GM13976 (cell line): Measurements from ENCODE around the gene SLC16A1.
"Not testable (repeated sequence)": the region's sequence is repeated elsewhere in the genome, so short reads cannot be mapped to it uniquely, and the experiment has no call there.

Experiments used
- DNase-seq: peaks from one replicate; pipeline ENCODE4 v3.0.0; 2012; ENCODE audit warnings: low spot score
- in situ Hi-C: fragments of 300-500 bp; cut with MboI; formaldehyde crosslinking; loops from one replicate; pipeline ENCODE4 v1.12.0; 2022; ENCODE audit warnings: low sequenced_read_pairs, mixed read lengths, inconsistent platforms; ENCODE audit not compliant: unreplicated experiment
- TF ChIP-seq, protein P1 (sequence below): IDR thresholded peaks from 2 replicates; pipeline ENCODE4 v1.5.1; 2012; ENCODE audit warnings: borderline replicate concordance, mild to moderate bottlenecking; ENCODE audit not compliant: insufficient read depth; ENCODE audit errors: extremely low read depth, missing control alignments, control extremely low read depth

SLC16A1 gene

DNA sequence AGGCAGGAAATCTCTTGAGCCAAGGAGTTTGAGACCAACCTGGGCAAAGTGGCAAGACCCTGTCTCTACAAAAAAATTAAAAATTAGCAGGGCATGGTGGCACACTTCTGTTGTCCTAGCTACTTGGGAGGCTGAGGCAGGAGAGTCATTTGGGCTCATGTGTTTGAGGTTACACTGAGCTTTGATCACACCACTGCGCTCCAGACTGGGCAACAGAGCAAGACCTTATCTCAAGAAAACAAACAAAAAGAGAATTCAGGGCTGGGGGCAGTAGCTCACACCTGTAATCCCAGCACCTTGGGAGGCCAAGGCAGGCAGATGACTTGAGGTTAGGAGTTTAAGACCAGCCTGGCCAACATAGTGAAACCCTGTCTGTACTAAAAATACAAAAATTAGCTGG lies 17.8 kb upstream of the SLC16A1 start:
- DNase-seq, result no peak
- TF ChIP-seq, protein P1, sequence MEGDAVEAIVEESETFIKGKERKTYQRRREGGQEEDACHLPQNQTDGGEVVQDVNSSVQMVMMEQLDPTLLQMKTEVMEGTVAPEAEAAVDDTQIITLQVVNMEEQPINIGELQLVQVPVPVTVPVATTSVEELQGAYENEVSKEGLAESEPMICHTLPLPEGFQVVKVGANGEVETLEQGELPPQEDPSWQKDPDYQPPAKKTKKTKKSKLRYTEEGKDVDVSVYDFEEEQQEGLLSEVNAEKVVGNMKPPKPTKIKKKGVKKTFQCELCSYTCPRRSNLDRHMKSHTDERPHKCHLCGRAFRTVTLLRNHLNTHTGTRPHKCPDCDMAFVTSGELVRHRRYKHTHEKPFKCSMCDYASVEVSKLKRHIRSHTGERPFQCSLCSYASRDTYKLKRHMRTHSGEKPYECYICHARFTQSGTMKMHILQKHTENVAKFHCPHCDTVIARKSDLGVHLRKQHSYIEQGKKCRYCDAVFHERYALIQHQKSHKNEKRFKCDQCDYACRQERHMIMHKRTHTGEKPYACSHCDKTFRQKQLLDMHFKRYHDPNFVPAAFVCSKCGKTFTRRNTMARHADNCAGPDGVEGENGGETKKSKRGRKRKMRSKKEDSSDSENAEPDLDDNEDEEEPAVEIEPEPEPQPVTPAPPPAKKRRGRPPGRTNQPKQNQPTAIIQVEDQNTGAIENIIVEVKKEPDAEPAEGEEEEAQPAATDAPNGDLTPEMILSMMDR, result no peak
- in situ Hi-C loops, result no loop called here

DNA sequence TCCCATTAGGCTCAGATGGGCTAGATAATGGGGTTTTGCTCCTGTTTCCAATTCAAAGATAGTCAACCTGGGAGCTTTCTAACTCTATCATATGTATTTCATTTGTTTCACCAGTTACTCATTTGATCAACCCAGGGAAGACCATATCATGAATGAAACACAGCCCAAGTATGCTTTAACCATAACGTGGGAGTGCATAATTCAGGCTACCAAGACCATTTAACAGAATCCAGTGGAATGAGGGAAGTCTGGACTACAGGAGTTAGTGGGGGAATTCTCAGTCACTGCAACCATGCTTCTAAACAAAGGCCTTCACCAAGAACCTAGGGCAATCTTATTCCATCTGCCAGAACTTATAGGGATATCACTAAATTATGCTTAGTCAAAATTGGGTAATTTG lies 15.0 kb upstream of the SLC16A1 start:
- TF ChIP-seq, protein P1, result no peak
- DNase-seq, result no peak

DNA sequence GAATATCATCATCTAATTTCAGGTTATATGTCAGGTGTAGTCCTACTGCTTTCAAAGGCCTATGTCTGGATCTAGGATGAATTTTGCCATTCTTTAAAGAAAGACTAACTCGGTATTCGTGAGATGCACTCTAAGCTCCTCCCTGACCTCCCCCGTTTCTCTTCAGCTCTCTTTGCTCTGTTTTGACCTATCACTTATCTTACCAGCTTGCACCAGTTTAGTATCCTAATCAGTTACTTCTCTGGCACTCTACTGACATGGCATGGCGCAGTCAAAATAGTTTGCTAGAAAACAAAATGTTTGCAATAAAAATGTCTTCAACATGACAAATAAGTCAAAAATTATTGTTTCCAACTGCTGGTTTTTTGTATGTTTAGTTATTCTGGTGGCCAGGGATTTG lies 8.4 kb upstream of the SLC16A1 start:
- no peak for DNase-seq
- TF ChIP-seq, protein P1, result no peak
- in situ Hi-C loops, result no loop called here

More for the DNA sequence above, 15.0 kb upstream of the SLC16A1 start:
- in situ Hi-C loops, result no loop called here

DNA sequence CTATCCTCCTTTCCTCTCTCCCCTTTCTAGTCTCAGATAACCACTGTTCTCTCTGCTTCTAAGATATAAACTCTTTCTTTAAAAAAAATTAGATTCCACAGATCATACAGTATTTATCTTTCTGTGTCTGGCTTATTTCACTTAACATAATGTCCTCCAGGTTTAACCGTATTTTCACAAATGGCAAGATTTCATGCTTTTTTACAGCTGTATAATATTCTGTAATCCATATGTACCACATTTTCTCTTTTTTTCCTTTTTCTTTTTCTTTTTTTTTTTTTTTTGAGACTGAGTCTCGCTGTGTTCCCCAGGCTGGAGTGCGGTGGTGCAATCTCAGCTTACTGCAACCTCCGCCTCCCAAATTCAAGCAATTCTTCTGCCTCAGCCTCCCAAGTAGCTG lies 5.1 kb upstream of the SLC16A1 start:
- TF ChIP-seq, protein P1, result no peak
- in situ Hi-C loops, result no loop called here
- no peak for DNase-seq

DNA sequence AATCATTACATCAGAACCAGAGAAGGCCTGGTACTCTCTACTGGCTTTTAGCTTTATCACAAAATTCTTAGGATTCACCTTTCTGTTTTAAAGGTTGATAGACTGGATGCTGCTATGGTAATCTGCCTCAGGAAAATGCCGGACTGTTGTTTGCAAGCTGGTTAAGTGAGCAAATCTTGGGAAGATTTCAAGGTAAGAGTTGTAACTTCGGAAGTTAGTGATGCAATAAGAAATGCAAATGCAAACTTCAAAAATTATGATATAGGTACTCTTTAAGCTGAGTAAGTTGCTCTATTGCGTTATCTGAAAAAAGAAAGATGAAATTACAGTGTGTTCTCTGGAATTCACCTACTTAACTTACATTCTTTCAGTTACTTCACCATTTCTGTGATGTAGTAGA lies 4.4 kb upstream of the SLC16A1 start:
- in situ Hi-C loops, result no loop called here
- TF ChIP-seq, protein P1, result no peak
- DNase-seq, result no peak

DNA sequence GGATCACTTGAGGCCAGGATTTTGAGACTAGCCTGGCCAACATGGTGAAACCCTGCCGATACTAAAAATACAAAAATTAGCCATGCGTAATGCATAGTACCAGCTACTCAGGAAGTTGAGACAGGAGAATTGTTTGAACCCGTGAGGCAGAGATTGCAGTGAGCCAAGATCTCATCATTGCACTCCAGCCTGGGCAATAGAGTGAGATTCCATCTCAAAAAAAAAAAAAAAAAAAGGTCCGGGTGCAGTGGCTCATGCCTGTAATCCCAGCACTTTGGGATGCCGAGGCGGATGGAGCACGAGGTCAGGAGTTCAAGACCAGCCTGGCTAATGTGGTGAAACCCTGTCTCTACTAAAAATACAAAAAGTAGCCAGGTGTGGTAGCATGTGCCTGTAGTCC lies 2.2 kb upstream of the SLC16A1 start:
- in situ Hi-C loops, DNase-seq: not testable (repeated sequence)

DNA sequence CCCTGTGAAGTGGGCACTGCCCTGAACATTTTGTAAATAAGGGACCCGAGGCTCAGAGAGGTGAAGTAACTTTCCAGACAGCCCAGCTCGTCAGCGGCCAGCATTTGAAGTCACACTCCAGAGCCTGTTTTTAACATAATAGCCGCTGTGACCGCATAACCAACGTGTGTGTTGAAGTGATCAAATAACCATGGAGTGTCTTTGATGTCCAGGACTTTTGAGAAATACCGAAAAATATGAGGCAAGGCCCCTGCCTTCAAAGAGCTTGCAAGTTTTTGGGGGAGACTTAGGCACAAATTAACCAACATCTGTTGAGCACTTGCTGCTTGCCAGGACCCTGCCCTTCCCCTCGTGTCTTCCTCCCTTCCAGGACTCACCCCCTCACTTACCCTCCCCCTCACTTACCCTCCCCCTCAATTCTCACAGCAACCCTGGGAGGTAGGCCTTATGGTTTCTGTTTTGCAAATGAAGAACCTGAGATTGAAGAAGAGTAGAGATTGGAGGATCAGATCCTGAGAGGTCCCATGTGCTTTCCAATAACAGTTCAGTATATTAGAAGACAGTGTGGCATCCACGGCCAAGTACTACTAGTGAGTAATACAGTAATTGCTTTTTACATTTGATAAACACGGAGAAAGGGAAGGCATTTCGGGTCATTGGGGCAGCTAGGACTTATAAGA lies 1.3 kb upstream of the SLC16A1 start:
- peak; percentile 82 for DNase-seq
- in situ Hi-C loops, result no loop called here
- TF ChIP-seq, protein P1, result no peak
